DMS79 treated with DMSO at 0.1 percent for 48 hours (cell line): ENCODE data around the gene CCL2.
"Not testable (repeated sequence)": the region's sequence is repeated elsewhere in the genome, so short reads cannot be mapped to it uniquely, and the experiment has no call there.

Experiments
- DNase-seq: peaks from one replicate; lab custom pipeline; 2025; lab: John Stamatoyannopoulos, UW

The CCL2 gene

GRCh38 chr17:34254651-34255380 is at the start of gene CCL2:
Gene CCL2, plus strand, starts transcription at chr17:34255285. Its CDS starts 65 bp downstream, at chr17:34255350.
- DNase-seq, result peak; percentile 93

DNA sequence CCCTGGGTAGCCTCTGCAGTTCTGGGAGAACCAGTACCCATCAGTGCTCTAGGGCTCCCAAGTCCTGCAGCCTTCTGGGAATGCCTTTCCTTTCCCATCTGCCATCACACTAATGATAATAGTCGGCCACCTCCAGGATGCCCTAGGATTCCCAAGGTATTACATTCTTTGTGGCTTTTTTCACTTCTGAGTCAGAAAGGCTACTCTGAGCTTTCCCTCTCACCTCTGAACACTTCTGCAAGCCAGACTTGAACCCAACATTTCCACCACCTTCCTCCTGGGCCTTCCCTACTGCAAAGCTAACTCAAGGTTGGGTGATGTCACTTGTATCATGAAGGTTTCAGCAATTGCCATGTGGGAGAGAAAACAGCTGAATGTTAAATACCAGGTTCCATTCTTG is 49.7 kb upstream of the CCL2 start:
- DNase-seq, result no peak

GRCh38 chr17:34206569-34206968 is 48.5 kb upstream of the CCL2 start:
- no peak for DNase-seq

- no peak for DNase-seq
Measured at GRCh38 chr17:34207572-34207971, 47.5 kb upstream of the CCL2 start.

DNA sequence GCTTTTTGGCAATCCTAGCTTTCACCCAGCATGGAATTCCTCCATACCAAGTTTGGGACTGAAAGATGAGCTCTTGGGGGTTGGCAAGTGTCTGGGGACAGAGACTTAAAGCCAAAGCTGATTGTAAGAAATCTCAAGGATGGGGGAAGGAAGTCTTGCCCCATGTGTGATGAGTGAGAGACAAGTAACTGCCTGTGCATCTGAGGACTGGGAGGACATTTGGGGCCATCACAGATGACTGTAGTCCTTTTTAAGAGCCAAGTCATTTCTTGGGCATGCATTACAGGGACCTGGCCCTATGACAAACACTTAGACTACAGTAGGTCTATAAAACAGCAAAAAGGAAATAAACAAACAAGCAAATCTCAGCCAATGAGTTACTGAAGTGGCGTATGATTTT is 36.3 kb upstream of the CCL2 start:
- no peak for DNase-seq

DNA sequence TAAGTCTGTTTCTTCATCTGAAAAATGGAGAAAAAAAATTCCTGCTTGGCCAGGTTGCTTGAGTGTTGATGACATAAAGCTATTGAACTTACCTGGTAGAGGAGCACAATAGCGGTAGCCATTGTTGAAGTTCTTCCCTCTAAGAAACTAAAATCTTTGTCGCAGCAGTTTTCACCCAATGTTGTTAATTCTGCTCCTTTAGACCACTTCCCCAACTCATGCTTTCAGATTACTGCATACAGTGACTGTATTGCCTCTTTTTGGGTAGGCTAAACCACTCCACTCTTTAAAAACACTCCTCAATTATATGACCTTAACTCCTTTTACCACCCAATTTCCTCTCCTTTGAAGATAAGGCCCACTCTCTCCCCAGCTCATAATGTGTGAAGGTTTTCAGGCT is 35.7 kb upstream of the CCL2 start:
- no peak for DNase-seq

DNA sequence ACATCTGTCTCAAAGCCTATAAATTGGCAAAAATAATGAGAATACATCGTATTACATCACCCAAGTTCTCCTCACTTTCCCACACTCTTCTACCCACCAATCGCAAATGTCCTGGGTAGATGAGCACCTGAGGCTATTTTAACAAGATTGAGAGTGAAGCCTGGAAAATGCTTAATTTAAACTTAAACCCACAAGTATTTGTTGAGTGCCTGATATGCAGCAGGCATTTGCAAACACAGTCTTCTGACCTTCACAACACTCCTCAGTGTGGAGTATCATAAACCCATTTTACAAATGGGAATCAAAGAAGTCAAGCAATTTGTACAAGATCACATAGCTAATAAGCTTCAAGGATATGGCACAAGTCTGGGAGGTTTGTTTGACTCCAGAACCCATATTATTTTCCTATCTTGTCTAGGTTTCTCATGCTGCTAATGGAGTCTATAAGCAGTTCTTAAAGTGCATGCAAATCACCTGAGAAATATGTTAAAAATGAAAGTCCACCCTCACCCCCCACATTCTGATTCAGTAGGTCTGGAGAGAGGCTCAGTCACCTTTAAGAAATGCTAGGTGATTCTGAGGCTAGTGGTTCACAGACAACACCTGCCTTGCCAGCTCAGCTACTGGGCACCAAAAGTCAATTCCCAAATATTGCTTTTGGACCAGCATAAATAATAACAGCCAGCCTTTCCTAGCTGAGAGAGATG is 34.9 kb upstream of the CCL2 start:
- DNase-seq, result no peak

- no peak for DNase-seq
Measured at GRCh38 chr17:34220752-34221395, 34.2 kb upstream of the CCL2 start.

GRCh38 chr17:34221411-34221810 is 33.7 kb upstream of the CCL2 start:
- DNase-seq, result no peak

DNA sequence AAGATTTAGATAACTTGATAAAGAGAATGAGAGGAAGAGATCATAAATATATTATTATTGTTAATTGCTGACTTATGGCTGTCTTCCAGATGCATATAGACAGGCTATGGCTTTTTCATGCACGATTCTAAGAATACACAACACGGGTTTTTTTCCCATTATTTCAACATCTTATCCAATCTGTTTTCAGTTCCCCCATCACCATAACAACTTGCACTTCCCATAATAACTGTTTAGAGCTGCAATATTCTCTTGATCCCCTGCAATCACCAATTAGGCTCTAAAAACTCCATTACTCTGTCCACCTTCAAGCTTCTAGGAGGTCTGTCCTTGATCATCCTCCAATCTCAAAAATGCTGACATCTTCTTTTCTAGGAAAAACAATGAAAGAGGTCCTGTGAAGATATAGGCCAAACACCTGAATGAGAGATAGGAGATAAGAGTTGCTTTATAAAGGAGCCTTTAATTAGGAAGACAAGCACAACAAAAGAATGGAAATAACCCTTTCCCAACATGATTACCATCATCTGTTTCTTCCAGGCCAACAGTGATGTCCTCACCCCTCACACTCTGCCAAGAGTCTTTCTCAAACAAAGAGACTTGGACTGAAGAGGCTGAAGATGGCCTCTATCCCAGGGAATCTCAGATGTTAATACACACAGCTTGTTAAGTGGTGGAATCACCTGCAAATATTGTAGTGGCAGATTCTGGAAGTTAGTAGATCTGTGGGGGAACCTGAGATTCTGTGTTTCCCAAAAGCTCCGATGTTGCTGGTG is 32.2 kb upstream of the CCL2 start:
- DNase-seq, result no peak

DNA sequence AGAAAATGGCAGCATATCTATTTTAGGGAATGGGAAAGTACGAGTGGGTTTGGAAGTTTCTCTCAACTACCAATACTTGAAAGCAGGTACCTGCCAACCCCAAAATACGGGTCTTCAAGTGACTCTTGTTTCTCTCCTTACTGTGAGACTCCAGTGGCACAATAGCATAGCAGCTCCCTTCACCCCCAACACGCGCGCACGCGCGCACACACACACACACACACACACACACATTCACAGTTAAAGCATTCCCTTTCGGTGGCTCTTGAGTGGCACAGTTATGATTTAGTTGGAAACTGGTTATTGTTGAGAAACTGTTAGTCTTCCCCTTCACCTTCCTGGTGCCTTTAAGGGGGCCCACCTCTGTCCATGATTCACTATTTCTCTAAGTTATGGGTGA is 30.0 kb upstream of the CCL2 start:
- no peak for DNase-seq

DNA sequence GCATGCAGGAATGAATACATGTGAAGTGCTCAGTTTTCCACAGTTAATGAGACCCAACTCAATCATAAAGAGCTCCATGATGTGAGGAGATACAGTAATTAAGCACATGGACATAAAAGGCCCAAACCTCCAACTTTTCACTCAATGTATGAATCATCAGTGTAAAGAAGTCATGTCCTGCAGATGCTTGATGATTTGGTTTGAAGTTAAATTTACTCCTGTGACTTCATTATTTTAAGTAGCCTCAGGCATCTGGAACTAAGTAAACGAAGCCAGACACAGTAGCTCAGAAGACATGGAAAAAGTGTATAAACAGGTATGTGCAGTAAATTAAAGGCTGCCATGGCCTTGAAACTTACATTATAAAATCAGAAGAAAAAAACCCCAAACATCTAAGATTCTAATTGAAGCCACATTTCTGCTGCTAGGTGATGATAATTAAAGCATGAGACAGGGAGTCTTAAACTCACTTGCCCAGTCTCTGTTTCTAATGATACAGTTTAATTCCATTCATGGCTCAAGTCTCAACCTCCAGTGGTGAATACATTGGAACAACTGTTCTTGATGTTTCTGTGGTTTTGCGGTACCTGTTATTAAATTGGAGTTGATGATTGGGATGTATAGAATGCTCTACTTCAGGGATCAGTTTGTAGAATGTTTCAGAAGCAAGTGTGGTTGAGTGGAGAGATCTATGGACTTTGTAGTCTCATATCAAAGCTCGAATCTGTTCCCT is 28.9 kb upstream of the CCL2 start:
- peak; percentile 42 for DNase-seq

GRCh38 chr17:34226744-34227034 is 28.4 kb upstream of the CCL2 start:
- DNase-seq, result no peak

DNA sequence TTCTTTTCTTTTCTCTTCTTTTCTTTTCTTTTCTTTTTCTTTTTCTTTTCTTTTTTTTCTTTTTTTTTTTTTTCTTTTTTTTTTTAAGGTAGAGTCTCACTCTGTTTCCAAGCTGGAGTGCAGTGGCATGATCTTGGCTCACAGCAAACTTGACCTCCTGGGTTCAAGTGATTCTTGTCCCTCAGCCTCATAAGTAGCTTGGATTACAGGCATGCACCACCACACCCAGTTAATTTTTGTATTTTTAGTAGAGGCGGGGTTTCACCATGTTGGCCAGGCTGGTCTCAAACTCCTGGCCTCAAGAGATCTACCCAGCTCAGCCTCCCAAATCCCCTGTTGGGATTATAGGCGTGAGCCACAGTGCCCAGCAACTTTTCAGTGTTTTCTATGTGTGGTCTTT is 27.8 kb upstream of the CCL2 start:
- DNase-seq, result not testable (repeated sequence)

GRCh38 chr17:34227707-34228106 is 27.4 kb upstream of the CCL2 start:
- no peak for DNase-seq

DNA sequence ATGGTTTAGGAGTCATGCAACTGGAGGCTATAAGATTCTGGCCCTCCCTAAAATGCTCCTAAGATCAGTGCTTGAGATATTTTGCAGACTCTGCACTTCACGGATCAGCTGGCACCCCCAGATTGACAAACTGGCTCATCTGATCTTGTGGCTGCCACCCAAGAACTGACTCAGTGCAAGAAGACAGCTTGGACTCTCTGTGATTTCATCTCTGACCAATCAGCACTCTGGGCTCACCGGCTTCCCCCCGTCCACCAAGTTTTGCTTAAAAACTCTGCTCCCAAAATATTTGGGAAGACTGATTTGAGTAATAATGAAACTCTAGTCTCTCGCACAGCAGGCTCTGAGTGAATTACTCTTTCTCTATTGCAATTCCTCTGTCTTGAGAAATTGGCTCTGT is 26.3 kb upstream of the CCL2 start:
- DNase-seq, result no peak

- no peak for DNase-seq
Measured at GRCh38 chr17:34230342-34230741, 24.7 kb upstream of the CCL2 start.

- DNase-seq, result no peak
Measured at GRCh38 chr17:34234616-34235015, 20.5 kb upstream of the CCL2 start.

- DNase-seq, result no peak
Measured at GRCh38 chr17:34235389-34236028, 19.6 kb upstream of the CCL2 start.

DNA sequence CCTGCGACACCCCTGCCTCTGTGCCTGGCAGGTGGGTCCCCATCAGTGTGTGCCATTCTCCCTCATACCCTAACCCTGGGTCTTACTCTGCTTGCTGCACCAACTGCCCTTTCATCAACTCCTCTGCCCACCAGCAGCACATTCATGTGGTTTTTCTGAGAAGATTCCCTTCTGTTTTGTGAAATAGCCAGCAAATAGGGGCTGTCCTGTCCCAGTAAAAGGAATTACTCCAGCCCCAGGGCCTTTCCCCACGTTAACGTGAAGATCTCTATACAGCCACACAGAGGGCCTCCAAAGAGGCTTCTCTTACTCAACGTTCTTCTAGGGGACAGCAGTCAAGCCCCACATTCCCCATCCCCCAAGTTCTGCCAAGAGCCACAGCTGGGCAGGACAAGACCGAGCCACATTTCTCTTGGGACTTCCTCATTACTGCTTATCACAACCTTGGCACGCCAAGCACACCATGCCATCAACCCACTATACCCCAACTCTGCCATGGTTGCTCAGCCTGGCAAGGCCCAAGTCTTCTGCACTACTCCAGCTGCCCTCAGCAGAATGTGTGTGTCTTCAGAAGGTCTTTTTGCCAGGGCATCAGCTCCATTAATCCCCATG is 18.7 kb upstream of the CCL2 start:
- DNase-seq, result no peak

DNA sequence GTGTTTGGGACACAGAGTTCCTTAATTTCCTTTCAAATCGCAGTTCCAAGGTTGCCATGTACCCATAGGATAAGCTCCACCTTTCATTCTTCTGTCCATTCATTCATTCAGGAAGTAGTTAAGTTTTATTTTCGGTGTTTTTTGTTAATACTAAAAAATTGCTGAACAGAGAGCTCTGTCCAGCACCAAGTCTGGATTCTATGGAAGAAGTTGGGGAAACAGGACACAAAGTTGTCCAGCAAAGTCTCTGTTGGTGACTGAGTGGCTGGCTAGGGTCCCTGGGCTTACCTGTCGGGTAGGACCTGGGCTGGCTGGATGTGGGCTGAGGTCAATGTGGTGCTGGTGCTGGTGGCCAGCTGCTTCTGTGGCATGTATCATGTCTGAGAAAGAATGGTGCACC is 17.6 kb upstream of the CCL2 start:
- DNase-seq, result no peak
